K562 (cell line): Measurements from ENCODE around the gene ACADSB. TPM values are rescaled to one million over a fixed set of nuclear protein-coding genes. Genes with fewer than 3 reads are reported as not detected.

ENCODE experiments used
- ATAC-seq: fragments of 200-7000 bp; cut with Tn5 transposase; 3 replicates; pipeline ENCODE4 v1.9.1; 2020; ENCODE audit warnings: moderate library complexity
- BruUV-seq: library from RNA; stranded (reverse); fragments of 400-500 nt; replicated peaks from 2 replicates; lab custom pipeline; 2021; lab: Mats Ljungman, UMichigan
- CTCF ChIA-PET: fragments of 300-600 bp; formaldehyde crosslinking; extraction: SDS; loops from one replicate; lab custom pipeline; 2021; ENCODE audit warnings: low intra/inter-chr PET ratio; lab: Yijun Ruan, JAX
- POLR2A ChIA-PET: fragments of 300-600, 350-650 bp; sonication (Branson Sonifier 250); formaldehyde crosslinking; extraction: SDS; loops from one replicate; lab custom pipeline; 2021; ENCODE audit warnings: antibody characterized with exemption, inconsistent platforms; lab: Yijun Ruan, JAX
- DNase-seq, 4 experiments: peaks; one replicate each; pipeline versions ENCODE4 v3.0.0 to v3.0.0-alpha.2; 2011 to 2018; ENCODE audit warnings: low spot score in 3 of 4, mixed read lengths in 3 of 4; ENCODE audit errors: extremely low read depth in 1 of 4
- FAIRE-seq: peaks from 2 replicates; lab custom pipeline; 2011; peaks lifted over from hg19 to GRCh38; lab: Jason Lieb, UNC
- H2AFZ ChIP-seq: 2 replicates; pipeline ENCODE4 v1.6.0; 2011; ENCODE audit warnings: low read depth, low read length, control low read depth, inconsistent platforms
- H3K27ac ChIP-seq: fragments of 200-600 bp; 3 replicates; pipeline ENCODE4 v1.8.0; 2011; ENCODE audit warnings: low read depth, mild to moderate bottlenecking, control low read depth, inconsistent platforms, low read length, moderate library complexity, mixed read lengths; ENCODE audit errors: extremely low read depth
- H3K27me3 ChIP-seq, 2 experiments: fragments of 300-600 bp in 1 of 2; 2 replicates in 1 of 2; 3 replicates in 1 of 2; pipeline versions ENCODE4 v1.6.0 to v1.8.0; 2011; ENCODE audit warnings: inconsistent platforms in 2 of 2, low read length in 2 of 2, mild to moderate bottlenecking in 1 of 2, mixed read lengths in 1 of 2, moderate library complexity in 1 of 2; ENCODE audit not compliant: control insufficient read depth in 2 of 2, insufficient read depth in 2 of 2
- H3K36me3 ChIP-seq: fragments of 300-600 bp; 3 replicates; pipeline ENCODE4 v1.8.0; 2011; ENCODE audit warnings: mild to moderate bottlenecking, low read length, inconsistent platforms; ENCODE audit not compliant: control insufficient read depth, insufficient read depth
- H3K4me1 ChIP-seq, 2 experiments: fragments of 200-600 bp in 1 of 2; replicated peaks in 1 of 2; 2 replicates in 1 of 2; 3 replicates in 1 of 2; pipeline versions ENCODE4 v1.5.1 to v1.8.0; 2011; ENCODE audit warnings: inconsistent platforms in 2 of 2, low read length in 2 of 2, mild to moderate bottlenecking in 1 of 2, mixed read lengths in 1 of 2, moderate library complexity in 1 of 2; ENCODE audit not compliant: control insufficient read depth in 2 of 2, insufficient read depth in 2 of 2
- H3K4me2 ChIP-seq: 2 replicates; pipeline ENCODE4 v1.6.1; 2011; ENCODE audit warnings: low read length, control low read depth, inconsistent platforms, mixed read lengths; ENCODE audit not compliant: insufficient read depth
- H3K4me3 ChIP-seq: fragments of 200-600 bp; sonication (generic), shearing (Covaris generic); 2 replicates; pipeline ENCODE4 v1.5.1; 2016; ENCODE audit warnings: control low read depth, inconsistent platforms
- H3K79me2 ChIP-seq: fragments of 200-600 bp; 3 replicates; pipeline ENCODE4 v1.8.0; 2011; ENCODE audit warnings: low read length, inconsistent platforms; ENCODE audit not compliant: control insufficient read depth, insufficient read depth
- H3K9ac ChIP-seq, 2 experiments: 2 replicates each; pipeline versions ENCODE4 v1.6.0 to v1.6.1; 2011; ENCODE audit warnings: low read depth in 2 of 2, low read length in 2 of 2, control low read depth in 1 of 2, inconsistent platforms in 1 of 2, mild to moderate bottlenecking in 1 of 2, mixed read lengths in 1 of 2; ENCODE audit not compliant: insufficient read depth in 1 of 2
- H3K9me1 ChIP-seq: one replicate; pipeline ENCODE4 v1.6.0; 2011; ENCODE audit warnings: inconsistent platforms, mild to moderate bottlenecking, low read length, moderate library complexity; ENCODE audit not compliant: control insufficient read depth, insufficient read depth
- H3K9me3 ChIP-seq: replicated peaks from 2 replicates; pipeline ENCODE4 v1.5.1; 2011; ENCODE audit warnings: low read depth, low read length, inconsistent platforms; ENCODE audit not compliant: control insufficient read depth, insufficient read depth
- H4K20me1 ChIP-seq: replicated peaks from 2 replicates; pipeline ENCODE4 v1.6.1; 2011; ENCODE audit warnings: low read length, inconsistent platforms, mixed read lengths; ENCODE audit not compliant: control insufficient read depth, insufficient read depth
- ARID4B ChIP-seq: sonication (generic); formaldehyde crosslinking; IDR thresholded peaks from 2 replicates; pipeline ENCODE4 v1.8.0; 2022; ENCODE audit warnings: mild to moderate bottlenecking, missing genetic modification reagents
- BCOR ChIP-seq: fragments of 450-650 bp; IDR thresholded peaks from 2 replicates; pipeline ENCODE4 v1.6.1; 2016
- CTBP1 ChIP-seq: fragments of 450-650 bp; IDR thresholded peaks from 2 replicates; pipeline ENCODE4 v1.6.1; 2016; ENCODE audit warnings: borderline replicate concordance
- EP400 ChIP-seq: fragments of 450-650 bp; IDR thresholded peaks from 2 replicates; pipeline ENCODE4 v1.6.1; 2017; ENCODE audit warnings: antibody characterized with exemption, mild to moderate bottlenecking, moderate library complexity
- HNRNPK ChIP-seq: fragments of 200-400 bp; formaldehyde crosslinking; IDR thresholded peaks from one replicate; pipeline ENCODE4 v1.6.1; 2018; ENCODE audit warnings: mild to moderate bottlenecking, low read depth, low read length; ENCODE audit not compliant: poor library complexity, severe bottlenecking
- KHSRP ChIP-seq: fragments of 450-650 bp; IDR thresholded peaks from 2 replicates; pipeline ENCODE4 v1.6.1; 2017
- MXI1 ChIP-seq: IDR thresholded peaks from 2 replicates; pipeline ENCODE4 v1.6.1; 2011; ENCODE audit warnings: low read depth, mild to moderate bottlenecking, improper control_type of control experiment, low read length
- NONO ChIP-seq, 2 experiments: fragments of 200-400 bp in 1 of 2; fragments of 450-650 bp in 1 of 2; formaldehyde crosslinking in 1 of 2; IDR thresholded peaks; 2 replicates each; pipeline ENCODE4 v1.6.1; 2017; ENCODE audit warnings: low read depth in 2 of 2, mild to moderate bottlenecking in 2 of 2, moderate library complexity in 2 of 2, low read length in 1 of 2
- POLR2A ChIP-seq: fragments of 450-650 bp; conservative IDR thresholded peaks from 2 replicates; pipeline ENCODE4 v1.6.1; 2016
- SAP30 ChIP-seq: fragments of 200-600 bp; sonication (generic); IDR thresholded peaks from 2 replicates; pipeline ENCODE4 v1.6.1; 2012; ENCODE audit warnings: borderline replicate concordance, low read depth, mild to moderate bottlenecking, moderate library complexity, low read length, control low read depth, inconsistent platforms; ENCODE audit not compliant: insufficient read depth, poor library complexity, severe bottlenecking
- SLC30A9 ChIP-seq: fragments of 250-450 bp; sonication (Bioruptor Pico); IDR thresholded peaks from 2 replicates; pipeline ENCODE4 v1.8.0; 2022; ENCODE audit warnings: mild to moderate bottlenecking, moderate library complexity
- TAF1 ChIP-seq: IDR thresholded peaks from 2 replicates; pipeline ENCODE4 v1.6.1; 2011; ENCODE audit warnings: mild to moderate bottlenecking, low read length, moderate library complexity; ENCODE audit not compliant: insufficient read depth, control insufficient read depth, severe bottlenecking; ENCODE audit errors: extremely low read depth
- TEAD1 ChIP-seq, 2 experiments: fragments of 450-650 bp in 1 of 2; sonication (generic) in 1 of 2; formaldehyde crosslinking; IDR thresholded peaks; 2 replicates each; pipeline versions ENCODE4 v1.4.0 to v1.8.0; 2020 to 2022; ENCODE audit warnings: mild to moderate bottlenecking in 2 of 2, missing genetic modification reagents in 1 of 2
- TRIM25 ChIP-seq: fragments of 450-650 bp; IDR thresholded peaks from 2 replicates; pipeline ENCODE4 v1.7.0; 2016; ENCODE audit warnings: borderline replicate concordance
- ZEB2 ChIP-seq: fragments of 450-650 bp; IDR thresholded peaks from 2 replicates; pipeline ENCODE4 v1.6.1; 2016
- ZNF311 ChIP-seq: fragments of 250-450 bp; sonication (Bioruptor Pico); IDR thresholded peaks from 2 replicates; pipeline ENCODE4 v1.4.0; 2020; ENCODE audit warnings: mild to moderate bottlenecking, moderate library complexity
- WGBS: fragments of 100-300 bp; shearing (Covaris generic); methylation state at CpG from one replicate; pipeline ENCODE4 v1.1.6; 2016; ENCODE audit warnings: low coverage, mixed read lengths; ENCODE audit not compliant: insufficient coverage; ENCODE audit errors: missing lambda C conversion rate; 5-methylcytosine and 5-hydroxymethylcytosine counted together
- in situ Hi-C: fragments of 300-500 bp; cut with MboI; formaldehyde crosslinking; loops from 4 replicates; pipeline ENCODE4 v1.15.0; 2018; ENCODE audit warnings: inconsistent platforms, mixed read lengths
- intact Hi-C: fragments of 100-400 bp; cut with micrococcal nuclease; formaldehyde crosslinking; loops from 2 replicates; pipeline ENCODE4 v1.14.2; 2022
- polyA plus RNA-seq, 8 experiments: library from polyadenylated mRNA; depleted of rRNA in 4 of 8; stranded (reverse) in 5 of 8; unstranded in 3 of 8; fragments of >200 nt; fragmentation: Nextera tagmentation in 2 of 8; fragmentation: Illumina TruSeq in 1 of 8; extraction: Ambion mirVana in 2 of 8; extraction: Trizol in 1 of 8; gene quantifications; 2 replicates each; pipeline versions ENCODE4 v1.2.1 to v1.2.3, GENCODE V29; 2011 to 2014; ENCODE audit warnings: inconsistent platforms in 1 of 8, missing spikeins in 1 of 8
- total RNA-seq, 7 experiments: library from RNA; depleted of rRNA in 6 of 7; stranded (reverse); fragments of >200 nt in 6 of 7; fragmentation: Illumina TruSeq in 2 of 7; extraction: Trizol in 2 of 7; gene quantifications; 2 replicates each; pipeline versions ENCODE4 v1.2.1 to v1.2.3, GENCODE V29; 2011 to 2021; ENCODE audit warnings: low replicate concordance in 1 of 7

ACADSB gene
- total and polyA plus RNA-seq, 9 of the 15 experiments (the other 6 are each of a cell fraction or from before 2014, with no cell fraction given) = 2.9 to 9.1 (median 5.8) TPM

DNA sequence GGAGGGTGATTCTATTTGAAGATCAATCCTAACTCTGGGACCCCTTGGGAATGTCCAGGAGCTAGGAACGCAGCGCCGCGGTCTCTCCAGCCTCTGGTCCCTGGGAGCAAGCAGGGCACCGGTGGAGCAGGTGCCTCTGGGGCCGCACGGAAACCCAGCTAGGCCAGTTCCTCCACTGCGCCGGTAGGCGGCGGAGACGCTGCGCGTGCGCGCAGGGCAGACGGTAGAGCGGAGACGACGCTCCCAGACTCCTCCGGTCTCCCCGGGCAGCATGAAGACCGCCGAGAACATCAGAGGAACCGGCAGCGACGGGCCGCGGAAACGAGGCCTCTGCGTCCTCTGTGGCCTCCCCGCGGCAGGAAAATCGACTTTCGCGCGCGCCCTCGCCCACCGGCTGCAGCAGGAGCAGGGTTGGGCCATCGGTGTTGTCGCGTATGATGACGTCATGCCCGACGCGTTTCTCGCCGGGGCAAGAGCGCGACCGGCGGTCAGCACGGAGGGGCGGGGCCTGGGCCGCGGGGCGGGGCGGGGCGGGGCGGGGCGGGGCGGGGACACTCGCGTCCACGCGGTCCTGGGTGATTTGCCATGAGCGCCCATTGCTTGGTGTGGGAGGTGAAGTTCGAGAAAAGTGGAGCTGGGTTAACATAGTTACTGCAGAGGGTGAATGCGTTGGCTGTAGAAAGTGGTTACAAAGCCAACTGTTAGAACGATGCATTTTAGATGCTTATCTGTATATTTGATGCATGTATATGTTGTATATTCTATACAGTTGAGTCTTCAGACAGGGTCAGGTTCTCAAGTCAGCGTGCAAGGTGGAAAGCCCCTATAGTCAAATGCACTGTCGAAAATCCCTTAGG is 28.4 kb upstream of the ACADSB start, which contains the start of gene PSTK:
Gene PSTK (plus strand): TSS at position 193 of the 857 bp plus-strand sequence. CDS start 79 bp downstream, at position 272.
- 0% methylated on average over 19 of the region's 73 CpGs for WGBS
- intact Hi-C loops = no loop called here
- peak; percentile 37 for FAIRE-seq
- TF ChIP-seq POLR2A (peak; percentile 92), SLC30A9 (CRISPR knock-in tag) (no peak), KHSRP (peak; percentile 86), EP400 (peak; percentile 92), ARID4B (CRISPR knock-in tag) (no peak), CTBP1 (peak; percentile 71; the same call in 1 of the 2 replicates), TRIM25 (no peak), TEAD1 (CRISPR knock-in tag; IDR thresholded peaks at IDR 0.05) (no peak; a peak in 1 of 4 replicates), ZNF311 (CRISPR knock-in tag) (no peak), TAF1 (peak; percentile 61), HNRNPK (no peak), NONO (IDR thresholded peaks at IDR 0.05; ENCODE audit: low read depth in 2 of 2, low read length in 1 of 2) (0 out of 4 replicates have a peak, but pooled peaks have one; percentile 17 to 21), SAP30 (no peak), ZEB2 (no peak), BCOR (no peak), MXI1 (0 out of 2 replicates have a peak, but pooled peaks have one; percentile 13)

More for the DNA sequence above, 28.4 kb upstream of the ACADSB start, which contains the start of gene PSTK:
- ChIA-PET CTCF (no interaction called here), POLR2A (interaction anchor here (0.7 to 1.9 kb wide), 4 partner anchors 9 to 105 kb away, joined by 3 to 8 read pairs (median 4); partner anchors contain the start of gene C10orf88)
- Histone ChIP-seq H3K9me1 (no peaks in the 10 kb centered on the region), H3K4me1 (peaks cover 7 to 8% of the 10 kb centered on the region in 2 experiments; a peak in 4 of 5 replicates), H2AFZ (peak within 1 kb of the TSS; percentile 99), H3K4me3 (peak within 1 kb of the TSS; percentile 58), H4K20me1 (no peaks in the 10 kb centered on the region), H3K9me3 (no peaks in the 10 kb centered on the region), H3K27ac (peak within 1 kb of the TSS; percentile 95), H3K79me2 (peaks cover 9% of the 10 kb centered on the region; the same call in 2 of the 3 replicates), H3K27me3 (no peaks in the 10 kb centered on the region), H3K36me3 (peaks cover 18% of the 10 kb centered on the region; the same call in 2 of the 3 replicates), H3K4me2 (peak within 1 kb of the TSS; percentile 85), H3K9ac (peak within 1 kb of the TSS; percentile 88 to 97)
- peak; percentile 86 to 89 (median 88) for DNase-seq
- in situ Hi-C loops = no loop called here
- peak; percentile 98 for ATAC-seq
- BruUV-seq = TSS peak; percentile 93
